ENCODE results near the gene MLH1.
"Not testable (repeated sequence)": the region's sequence is repeated elsewhere in the genome, so short reads cannot be mapped to it uniquely, and the experiment has no call there.

The MLH1 gene

GRCh38 chr3:37054370-37054769, 61.1 kb downstream of the MLH1 start:
- TF ChIP-seq CTCF (IDR thresholded peaks at IDR 0.05; ENCODE audit: low read depth, low read length, missing control alignments): no peak
- peak; percentile 16 for DNase-seq (ENCODE audit: extremely low read depth, low read depth)
- no peak overlapping the region for H3K4me3 ChIP-seq (replicated peaks; ENCODE audit: low read depth, low read length)

- DNase-seq (ENCODE audit: extremely low read depth, low read depth); H3K4me3 ChIP-seq (replicated peaks; ENCODE audit: low read depth, low read length): not testable (repeated sequence)
These were observed 61.8 kb downstream of the MLH1 start for GRCh38 chr3:37055077-37055476.

- no peak overlapping the region for H3K4me3 ChIP-seq (replicated peaks; ENCODE audit: low read depth, low read length)
- DNase-seq (ENCODE audit: extremely low read depth, low read depth): no peak
- no peak for TF ChIP-seq CTCF (IDR thresholded peaks at IDR 0.05; ENCODE audit: low read depth, low read length, missing control alignments)
These were observed 63.5 kb downstream of the MLH1 start for GRCh38 chr3:37056826-37057225.

- no peak for TF ChIP-seq CTCF (IDR thresholded peaks at IDR 0.05; ENCODE audit: low read depth, low read length, missing control alignments)
- no peak overlapping the region for H3K4me3 ChIP-seq (replicated peaks; ENCODE audit: low read depth, low read length)
- no peak for DNase-seq (ENCODE audit: extremely low read depth, low read depth)
These were observed 64.8 kb downstream of the MLH1 start for GRCh38 chr3:37058117-37058516.

DNA sequence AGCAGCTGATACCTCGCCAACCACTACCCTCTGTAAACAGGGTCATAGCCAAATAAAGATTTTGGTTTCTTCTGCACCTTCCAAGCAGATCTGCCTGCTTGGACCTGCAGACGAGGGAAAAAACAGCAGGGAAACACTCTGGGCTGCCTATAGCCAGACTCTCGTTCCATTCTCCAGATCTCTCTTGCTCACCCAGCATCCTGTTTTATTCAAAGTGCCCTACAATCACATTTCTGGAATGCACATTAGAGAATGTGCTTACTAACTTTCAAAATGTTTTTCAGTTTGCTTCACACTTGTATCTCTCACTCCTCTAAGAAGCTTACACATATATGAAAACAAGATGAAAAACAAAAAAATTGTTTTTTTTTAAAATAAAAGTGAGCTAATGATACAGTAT, 71.4 kb downstream of the MLH1 start:
- no peak for DNase-seq (ENCODE audit: extremely low read depth, low read depth)
- H3K4me3 ChIP-seq (replicated peaks; ENCODE audit: low read depth, low read length): no peak overlapping the region
- no peak for TF ChIP-seq CTCF (IDR thresholded peaks at IDR 0.05; ENCODE audit: low read depth, low read length, missing control alignments)

GRCh38 chr3:37067577-37067976, 74.3 kb downstream of the MLH1 start:
- TF ChIP-seq CTCF (IDR thresholded peaks at IDR 0.05; ENCODE audit: low read depth, low read length, missing control alignments): no peak
- no peak for DNase-seq (ENCODE audit: extremely low read depth, low read depth)
- no peak overlapping the region for H3K4me3 ChIP-seq (replicated peaks; ENCODE audit: low read depth, low read length)

- TF ChIP-seq CTCF (IDR thresholded peaks at IDR 0.05; ENCODE audit: low read depth, low read length, missing control alignments): no peak
These were observed 74.7 kb downstream of the MLH1 start for GRCh38 chr3:37068031-37068430.

More at GRCh38 chr3:37068031-37068430, 74.7 kb downstream of the MLH1 start:
- no peak overlapping the region for H3K4me3 ChIP-seq (replicated peaks; ENCODE audit: low read depth, low read length)
- DNase-seq (ENCODE audit: extremely low read depth, low read depth): no peak
